ENCODE results near the gene VPS51. TPM values are rescaled to one million over a fixed set of nuclear protein-coding genes. Genes with fewer than 3 reads are reported as not detected.
A peak's percentile ranks its signal among the peaks of the same experiment; 100 is the strongest.

Gene VPS51
- total and polyA plus RNA-seq, 9 of the 15 experiments (the other 6 are each of a cell fraction or from before 2014, with no cell fraction given), result 1.8 to 143 (median 46.8) TPM

DNA sequence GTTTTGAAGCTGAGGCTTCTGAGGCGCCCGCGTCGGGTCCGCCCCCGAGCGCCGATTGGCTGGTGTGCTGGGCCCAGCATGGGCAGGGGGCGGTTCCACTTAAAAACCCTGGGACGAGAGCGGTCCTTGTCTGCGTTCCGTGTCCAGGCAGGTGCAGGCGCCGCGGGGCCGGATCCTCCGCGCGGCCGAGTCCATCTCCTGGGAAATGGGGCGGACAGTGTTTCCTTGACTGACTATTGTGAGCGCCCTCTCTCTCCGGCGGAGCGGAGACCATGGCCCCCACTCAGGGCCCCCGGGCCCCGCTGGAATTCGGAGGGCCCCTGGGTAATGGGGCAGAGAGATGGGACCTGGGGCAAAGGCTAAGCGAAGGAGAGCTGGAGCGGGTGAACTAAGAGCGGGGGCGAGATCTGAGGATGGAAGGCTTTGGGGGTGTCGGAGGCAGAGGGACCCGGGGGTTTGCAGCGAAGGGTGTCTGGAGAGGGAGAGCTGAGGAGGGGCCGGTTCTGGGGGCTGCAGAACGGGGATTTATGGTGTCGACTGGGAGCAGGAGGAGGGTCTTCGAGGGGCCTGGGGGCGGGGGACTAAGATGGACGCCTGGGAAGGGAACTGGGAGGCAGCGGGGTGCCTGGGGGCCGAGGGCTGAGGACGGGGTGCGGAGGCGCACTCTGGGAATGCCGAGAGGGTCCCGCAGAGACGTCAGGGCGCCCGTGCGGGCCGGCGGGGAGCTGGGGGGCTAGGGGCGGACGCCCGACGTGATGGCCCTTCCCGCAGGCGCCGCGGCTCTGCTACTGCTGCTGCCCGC lies 15.9 kb downstream of the VPS51 start, which contains the start of gene TM7SF2 (continued):
- TF ChIP-seq POLR3A (IDR thresholded peaks at IDR 0.05; ENCODE audit: borderline replicate concordance, extremely low read depth, insufficient read depth, insufficient read length) (no peak), KAT2B (IDR thresholded peaks at IDR 0.05; ENCODE audit: low read depth, low read length) (no peak), ZNF76 (CRISPR knock-in tag; IDR thresholded peaks at IDR 0.05; ENCODE audit: borderline replicate concordance) (no peak), ETV5 (CRISPR knock-in tag; IDR thresholded peaks at IDR 0.05; ENCODE audit: low read depth) (no peak), PHB2 (IDR thresholded peaks at IDR 0.05; ENCODE audit: low read depth) (no peak), ZNF165 (CRISPR knock-in tag; IDR thresholded peaks at IDR 0.05; ENCODE audit: borderline replicate concordance) (no peak), ZNF274 (IDR thresholded peaks at IDR 0.05; ENCODE audit: borderline replicate concordance, low read depth, low read length) (no peak), TCFL5 (CRISPR knock-in tag; conservative IDR thresholded peaks at IDR 0.05) (no peak), RBM14 (IDR thresholded peaks at IDR 0.05; ENCODE audit: borderline replicate concordance, insufficient read depth, low read depth, low read length) (no peak), HSF4 (CRISPR knock-in tag; IDR thresholded peaks at IDR 0.05; ENCODE audit: borderline replicate concordance) (no peak), NONO (IDR thresholded peaks at IDR 0.05; ENCODE audit: low read depth in 2 of 2, low read length in 1 of 2) (peak in 1 of 2 experiments; percentile 53; a peak in 1 of 4 replicates), CCAR2 (IDR thresholded peaks at IDR 0.05; ENCODE audit: low read depth, low read length) (no peak), NCOA1 (IDR thresholded peaks at IDR 0.05; ENCODE audit: low read depth) (no peak), SMARCC2 (IDR thresholded peaks at IDR 0.05; ENCODE audit: low read depth) (no peak)
- TF ChIP-seq, protein P1, sequence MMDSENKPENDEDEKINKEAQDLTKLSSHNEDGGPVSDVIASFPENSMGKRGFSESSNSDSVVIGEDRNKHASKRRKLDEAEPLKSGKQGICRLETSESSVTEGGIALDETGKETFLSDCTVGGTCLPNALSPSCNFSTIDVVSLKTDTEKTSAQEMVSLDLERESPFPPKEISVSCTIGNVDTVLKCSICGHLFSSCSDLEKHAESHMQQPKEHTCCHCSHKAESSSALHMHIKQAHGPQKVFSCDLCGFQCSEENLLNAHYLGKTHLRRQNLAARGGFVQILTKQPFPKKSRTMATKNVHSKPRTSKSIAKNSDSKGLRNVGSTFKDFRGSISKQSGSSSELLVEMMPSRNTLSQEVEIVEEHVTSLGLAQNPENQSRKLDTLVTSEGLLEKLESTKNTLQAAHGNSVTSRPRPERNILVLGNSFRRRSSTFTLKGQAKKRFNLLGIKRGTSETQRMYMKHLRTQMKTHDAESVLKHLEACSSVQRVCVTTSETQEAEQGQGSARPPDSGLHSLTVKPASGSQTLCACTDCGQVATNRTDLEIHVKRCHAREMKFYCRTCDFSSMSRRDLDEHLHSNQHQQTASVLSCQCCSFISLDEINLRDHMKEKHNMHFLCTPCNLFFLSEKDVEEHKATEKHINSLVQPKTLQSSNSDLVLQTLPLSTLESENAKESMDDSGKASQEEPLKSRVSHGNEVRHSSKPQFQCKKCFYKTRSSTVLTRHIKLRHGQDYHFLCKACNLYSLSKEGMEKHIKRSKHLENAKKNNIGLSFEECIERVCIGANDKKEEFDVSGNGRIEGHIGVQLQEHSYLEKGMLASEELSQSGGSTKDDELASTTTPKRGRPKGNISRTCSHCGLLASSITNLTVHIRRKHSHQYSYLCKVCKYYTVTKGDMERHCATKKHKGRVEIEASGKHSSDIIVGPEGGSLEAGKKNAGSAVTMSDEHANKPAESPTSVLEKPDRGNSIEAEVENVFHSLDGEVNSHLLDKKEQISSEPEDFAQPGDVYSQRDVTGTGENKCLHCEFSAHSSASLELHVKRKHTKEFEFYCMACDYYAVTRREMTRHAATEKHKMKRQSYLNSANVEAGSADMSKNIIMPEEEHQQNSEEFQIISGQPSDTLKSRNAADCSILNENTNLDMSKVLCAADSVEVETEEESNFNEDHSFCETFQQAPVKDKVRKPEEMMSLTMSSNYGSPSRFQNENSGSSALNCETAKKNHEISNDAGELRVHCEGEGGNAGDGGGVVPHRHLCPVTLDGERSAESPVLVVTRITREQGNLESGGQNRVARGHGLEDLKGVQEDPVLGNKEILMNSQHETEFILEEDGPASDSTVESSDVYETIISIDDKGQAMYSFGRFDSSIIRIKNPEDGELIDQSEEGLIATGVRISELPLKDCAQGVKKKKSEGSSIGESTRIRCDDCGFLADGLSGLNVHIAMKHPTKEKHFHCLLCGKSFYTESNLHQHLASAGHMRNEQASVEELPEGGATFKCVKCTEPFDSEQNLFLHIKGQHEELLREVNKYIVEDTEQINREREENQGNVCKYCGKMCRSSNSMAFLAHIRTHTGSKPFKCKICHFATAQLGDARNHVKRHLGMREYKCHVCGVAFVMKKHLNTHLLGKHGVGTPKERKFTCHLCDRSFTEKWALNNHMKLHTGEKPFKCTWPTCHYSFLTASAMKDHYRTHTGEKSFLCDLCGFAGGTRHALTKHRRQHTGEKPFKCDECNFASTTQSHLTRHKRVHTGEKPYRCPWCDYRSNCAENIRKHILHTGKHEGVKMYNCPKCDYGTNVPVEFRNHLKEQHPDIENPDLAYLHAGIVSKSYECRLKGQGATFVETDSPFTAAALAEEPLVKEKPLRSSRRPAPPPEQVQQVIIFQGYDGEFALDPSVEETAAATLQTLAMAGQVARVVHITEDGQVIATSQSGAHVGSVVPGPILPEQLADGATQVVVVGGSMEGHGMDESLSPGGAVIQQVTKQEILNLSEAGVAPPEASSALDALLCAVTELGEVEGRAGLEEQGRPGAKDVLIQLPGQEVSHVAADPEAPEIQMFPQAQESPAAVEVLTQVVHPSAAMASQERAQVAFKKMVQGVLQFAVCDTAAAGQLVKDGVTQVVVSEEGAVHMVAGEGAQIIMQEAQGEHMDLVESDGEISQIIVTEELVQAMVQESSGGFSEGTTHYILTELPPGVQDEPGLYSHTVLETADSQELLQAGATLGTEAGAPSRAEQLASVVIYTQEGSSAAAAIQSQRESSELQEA (IDR thresholded peaks at IDR 0.05; ENCODE audit: low read depth), result peak; percentile 45; the same call in 1 of the 2 replicates
- TF ChIP-seq, protein P2, sequence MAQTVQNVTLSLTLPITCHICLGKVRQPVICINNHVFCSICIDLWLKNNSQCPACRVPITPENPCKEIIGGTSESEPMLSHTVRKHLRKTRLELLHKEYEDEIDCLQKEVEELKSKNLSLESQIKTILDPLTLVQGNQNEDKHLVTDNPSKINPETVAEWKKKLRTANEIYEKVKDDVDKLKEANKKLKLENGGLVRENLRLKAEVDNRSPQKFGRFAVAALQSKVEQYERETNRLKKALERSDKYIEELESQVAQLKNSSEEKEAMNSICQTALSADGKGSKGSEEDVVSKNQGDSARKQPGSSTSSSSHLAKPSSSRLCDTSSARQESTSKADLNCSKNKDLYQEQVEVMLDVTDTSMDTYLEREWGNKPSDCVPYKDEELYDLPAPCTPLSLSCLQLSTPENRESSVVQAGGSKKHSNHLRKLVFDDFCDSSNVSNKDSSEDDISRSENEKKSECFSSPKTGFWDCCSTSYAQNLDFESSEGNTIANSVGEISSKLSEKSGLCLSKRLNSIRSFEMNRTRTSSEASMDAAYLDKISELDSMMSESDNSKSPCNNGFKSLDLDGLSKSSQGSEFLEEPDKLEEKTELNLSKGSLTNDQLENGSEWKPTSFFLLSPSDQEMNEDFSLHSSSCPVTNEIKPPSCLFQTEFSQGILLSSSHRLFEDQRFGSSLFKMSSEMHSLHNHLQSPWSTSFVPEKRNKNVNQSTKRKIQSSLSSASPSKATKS (CRISPR knock-in tag; IDR thresholded peaks at IDR 0.05), result no peak

Measured in K562 (cell line).